Endodermal cell (in vitro differentiated cells): ENCODE results near the gene CDK3. TPM values are rescaled to one million over a fixed set of nuclear protein-coding genes. Genes with fewer than 3 reads are reported as not detected.
A peak's percentile ranks its signal among the peaks of the same experiment; 100 is the strongest.

ENCODE experiments used
- DNase-seq: peaks from one replicate; pipeline ENCODE4 v3.0.0-alpha.2; 2017
- H3K27ac ChIP-seq: 2 replicates; pipeline ENCODE4 v1.5.1; 2013; ENCODE audit warnings: mild to moderate bottlenecking, low read depth, low read length, moderate library complexity
- H3K27me3 ChIP-seq: 2 replicates; pipeline ENCODE4 v1.6.1; 2013; ENCODE audit warnings: mild to moderate bottlenecking, low read length, moderate library complexity; ENCODE audit not compliant: insufficient read depth, control insufficient read depth, poor library complexity, severe bottlenecking
- H3K36me3 ChIP-seq: 2 replicates; pipeline ENCODE4 v1.7.0; 2013; ENCODE audit warnings: mild to moderate bottlenecking, low read length, moderate library complexity; ENCODE audit not compliant: control insufficient read depth, insufficient read depth
- H3K4me1 ChIP-seq: one replicate; pipeline ENCODE4 v1.7.0; 2013; ENCODE audit warnings: low read length; ENCODE audit not compliant: control insufficient read depth, insufficient read depth
- H3K4me3 ChIP-seq: 2 replicates; pipeline ENCODE4 v1.5.1; 2013; ENCODE audit warnings: mild to moderate bottlenecking, low read length, moderate library complexity
- H3K9ac ChIP-seq: 2 replicates; pipeline ENCODE4 v1.6.1; 2013; ENCODE audit warnings: mild to moderate bottlenecking, low read length, moderate library complexity; ENCODE audit not compliant: poor library complexity, severe bottlenecking; ENCODE audit errors: extremely low read depth
- H3K9me3 ChIP-seq: 2 replicates; pipeline ENCODE4 v1.6.1; 2013; ENCODE audit warnings: mild to moderate bottlenecking, low read length, moderate library complexity; ENCODE audit not compliant: control insufficient read depth
- H3K27ac Mint-ChIP-seq: 2 replicates; pipeline ENCODE4 v1.8.0; 2020; ENCODE audit warnings: mixed read lengths
- H3K27me3 Mint-ChIP-seq: 2 replicates; pipeline ENCODE4 v1.8.0; 2021; ENCODE audit warnings: mild to moderate bottlenecking, mixed read lengths; ENCODE audit not compliant: insufficient read depth
- H3K36me3 Mint-ChIP-seq: 2 replicates; pipeline ENCODE4 v1.8.0; 2020; ENCODE audit warnings: low read depth, mixed read lengths
- H3K4me1 Mint-ChIP-seq: 2 replicates; pipeline ENCODE4 v1.8.0; 2020; ENCODE audit warnings: mixed read lengths
- H3K4me3 Mint-ChIP-seq: 2 replicates; pipeline ENCODE4 v1.8.0; 2020; ENCODE audit warnings: mild to moderate bottlenecking, moderate library complexity, mixed read lengths
- H3K9me3 Mint-ChIP-seq: 2 replicates; pipeline ENCODE4 v1.8.0; 2020; ENCODE audit warnings: mild to moderate bottlenecking, mixed read lengths
- WGBS, 2 experiments: methylation state at CpG; one replicate each; pipeline versions ENCODE4 v1.1.5 to v1.1.7; 2013; ENCODE audit warnings: missing lambda C conversion rate in 2 of 2, mixed read lengths in 1 of 2; ENCODE audit not compliant: insufficient coverage in 1 of 2, insufficient read length in 1 of 2; 5-methylcytosine and 5-hydroxymethylcytosine counted together
- total RNA-seq, 2 donors: library from RNA; stranded (reverse); fragmentation: NEBNext Ultra II Directional in 1 of 2; extraction: Animal tissue kit (Norgen Biotek cat#: 25700) in 1 of 2; gene quantifications; 2 replicates in 1 of 2; 3 replicates in 1 of 2; pipeline ENCODE4 v1.2.1, GENCODE V29; 2021
- TF ChIP-seq, protein P1 (sequence below): fragments of 200-600 bp; sonication (generic); conservative IDR thresholded peaks from 2 replicates; pipeline ENCODE4 v1.5.0; 2021; ENCODE audit warnings: antibody characterized with exemption, mild to moderate bottlenecking

CDK3 gene
- total RNA-seq, 2 donors from 2014 or later, result 7.3 to 11.7 TPM

DNA sequence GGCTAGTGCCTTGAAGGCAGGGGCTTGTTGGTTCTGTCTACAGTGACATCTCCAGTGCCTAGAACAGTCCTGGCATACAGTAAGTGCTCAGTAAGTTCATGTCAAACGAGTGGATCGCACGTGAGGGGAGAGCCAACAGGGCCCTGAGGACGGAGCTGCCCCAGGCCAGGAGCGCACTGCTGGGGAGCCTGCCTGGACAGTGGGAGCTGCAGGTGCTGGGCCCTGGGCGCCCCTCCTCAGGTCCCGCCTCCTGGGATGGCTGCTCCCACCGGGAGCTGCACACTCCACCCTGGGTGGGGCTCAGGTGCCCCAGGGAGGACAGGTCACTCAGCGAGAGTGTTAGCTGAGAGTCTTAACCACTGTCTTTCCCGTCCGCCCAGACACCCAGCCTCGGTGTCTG, 24.6 kb downstream of the CDK3 start:
- no peak overlapping the region for H3K4me3 ChIP-seq
- Mint-ChIP-seq H3K27me3 (peaks cover 5% of the 10 kb centered on the region), H3K9me3 (no peaks in the 10 kb centered on the region), H3K36me3 (no peaks in the 10 kb centered on the region), H3K4me3 (no peak overlapping the region), H3K27ac (no peak overlapping the region), H3K4me1 (peaks cover 12% of the 10 kb centered on the region)
- H3K9me3 ChIP-seq, result no peaks in the 10 kb centered on the region
- TF ChIP-seq, protein P1, sequence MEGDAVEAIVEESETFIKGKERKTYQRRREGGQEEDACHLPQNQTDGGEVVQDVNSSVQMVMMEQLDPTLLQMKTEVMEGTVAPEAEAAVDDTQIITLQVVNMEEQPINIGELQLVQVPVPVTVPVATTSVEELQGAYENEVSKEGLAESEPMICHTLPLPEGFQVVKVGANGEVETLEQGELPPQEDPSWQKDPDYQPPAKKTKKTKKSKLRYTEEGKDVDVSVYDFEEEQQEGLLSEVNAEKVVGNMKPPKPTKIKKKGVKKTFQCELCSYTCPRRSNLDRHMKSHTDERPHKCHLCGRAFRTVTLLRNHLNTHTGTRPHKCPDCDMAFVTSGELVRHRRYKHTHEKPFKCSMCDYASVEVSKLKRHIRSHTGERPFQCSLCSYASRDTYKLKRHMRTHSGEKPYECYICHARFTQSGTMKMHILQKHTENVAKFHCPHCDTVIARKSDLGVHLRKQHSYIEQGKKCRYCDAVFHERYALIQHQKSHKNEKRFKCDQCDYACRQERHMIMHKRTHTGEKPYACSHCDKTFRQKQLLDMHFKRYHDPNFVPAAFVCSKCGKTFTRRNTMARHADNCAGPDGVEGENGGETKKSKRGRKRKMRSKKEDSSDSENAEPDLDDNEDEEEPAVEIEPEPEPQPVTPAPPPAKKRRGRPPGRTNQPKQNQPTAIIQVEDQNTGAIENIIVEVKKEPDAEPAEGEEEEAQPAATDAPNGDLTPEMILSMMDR, result no peak
- H3K27ac ChIP-seq, result no peak overlapping the region
- DNase-seq, result no peak
- peaks cover 4% of the 10 kb centered on the region for H3K4me1 ChIP-seq
- H3K36me3 ChIP-seq, result no peaks in the 10 kb centered on the region
- no peaks in the 10 kb centered on the region for H3K27me3 ChIP-seq
- no peak overlapping the region for H3K9ac ChIP-seq
- 92 to 99% methylated on average over 7 to 12 of the region's 12 CpGs for WGBS, 2 experiments

DNA sequence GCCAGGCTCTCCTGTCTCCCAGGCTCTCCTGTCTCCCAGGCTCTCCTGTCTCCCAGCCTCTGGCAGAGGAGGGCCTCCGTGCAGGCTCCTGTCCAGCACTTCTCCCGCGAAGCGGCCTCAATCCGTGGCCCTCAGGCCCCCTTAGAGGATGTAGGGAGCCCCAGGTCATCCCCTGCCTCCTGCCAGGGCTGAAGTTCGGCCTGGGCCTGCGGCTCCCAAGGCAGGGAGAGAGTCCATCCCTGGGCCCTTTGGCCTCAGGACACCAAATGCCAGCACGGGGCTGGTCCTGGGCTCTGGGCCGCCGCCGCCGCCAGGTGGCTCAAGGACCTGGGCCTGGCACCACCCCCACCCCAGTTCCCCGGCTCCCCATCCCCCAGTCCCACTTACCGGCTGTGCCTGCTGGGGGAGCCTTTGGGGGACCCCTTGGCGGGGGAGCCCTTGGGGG, 26.1 kb downstream of the CDK3 start:
- 90% methylated on average over 2 to 15 of the region's 15 CpGs for WGBS, 2 experiments
- H3K27ac ChIP-seq, result no peak overlapping the region

DNA sequence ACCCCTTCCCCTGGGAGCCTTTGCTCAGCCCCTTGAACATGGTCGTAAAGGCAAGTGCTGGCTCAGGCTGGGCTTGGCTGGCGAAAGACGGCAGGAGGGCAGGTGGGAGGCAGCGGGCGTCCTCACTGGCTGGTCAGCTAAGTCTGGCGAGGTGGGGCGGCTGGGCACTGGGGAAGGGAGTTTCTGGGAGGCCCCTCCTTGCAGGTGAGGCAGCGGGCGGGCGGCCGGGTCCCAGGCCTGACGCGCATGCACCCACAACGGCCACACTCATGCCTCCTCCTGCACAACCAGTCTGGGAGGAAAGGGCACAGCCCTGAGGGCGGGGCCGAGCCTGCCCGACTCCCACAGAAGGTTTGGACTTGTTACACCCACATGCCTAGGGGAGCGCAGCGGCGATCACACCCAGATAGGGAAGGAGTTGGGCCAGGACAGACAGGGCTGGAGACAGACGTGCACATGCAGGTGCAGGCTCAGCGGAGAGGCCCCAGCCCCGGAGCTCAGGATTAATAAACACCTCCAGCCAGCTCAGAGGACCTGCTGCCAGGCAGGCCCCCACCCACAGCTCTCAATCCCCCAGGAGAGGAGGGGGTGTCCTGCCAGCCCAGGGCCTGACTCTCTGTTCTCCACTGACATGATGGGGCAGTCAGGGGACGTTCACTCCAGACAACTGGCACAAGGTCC, 26.6 kb downstream of the CDK3 start, which contains the start of gene EVPL:
TSS of gene EVPL (minus strand) at position 148 of the 681 bp plus-strand sequence. CDS start at position 40, 108 bp downstream.
- Mint-ChIP-seq H3K9me3 (no peaks in the 10 kb centered on the region), H3K36me3 (no peaks in the 10 kb centered on the region), H3K4me3 (no peak within 1 kb of the TSS), H3K27ac (no peak within 1 kb of the TSS), H3K27me3 (peaks cover 5% of the 10 kb centered on the region), H3K4me1 (peaks cover 12% of the 10 kb centered on the region)
- peak; percentile 75 for DNase-seq
- H3K4me3 ChIP-seq, result no peak within 1 kb of the TSS
- peaks cover 4% of the 10 kb centered on the region for H3K4me1 ChIP-seq
- H3K27me3 ChIP-seq, result no peaks in the 10 kb centered on the region
- TF ChIP-seq, protein P1, result no peak
- H3K9ac ChIP-seq, result no peak within 1 kb of the TSS
- H3K36me3 ChIP-seq, result no peaks in the 10 kb centered on the region
- H3K9me3 ChIP-seq, result no peaks in the 10 kb centered on the region
- WGBS, 2 experiments, result 93 to 95% methylated on average over 8 to 24 of the region's 24 CpGs
- H3K27ac ChIP-seq, result no peak within 1 kb of the TSS

More for the DNA sequence above, 26.1 kb downstream of the CDK3 start:
- no peaks in the 10 kb centered on the region for H3K9me3 Mint-ChIP-seq
- H3K4me1 Mint-ChIP-seq, result peaks cover 12% of the 10 kb centered on the region
- H3K27me3 Mint-ChIP-seq, result peaks cover 5% of the 10 kb centered on the region
- no peaks in the 10 kb centered on the region for H3K9me3 ChIP-seq
- TF ChIP-seq, protein P1, result no peak
- no peaks in the 10 kb centered on the region for H3K27me3 ChIP-seq
- DNase-seq, result no peak
- H3K4me1 ChIP-seq, result peaks cover 4% of the 10 kb centered on the region
- no peaks in the 10 kb centered on the region for H3K36me3 ChIP-seq
- H3K27ac Mint-ChIP-seq, result no peak overlapping the region
- no peaks in the 10 kb centered on the region for H3K36me3 Mint-ChIP-seq
- no peak overlapping the region for H3K4me3 ChIP-seq
- no peak overlapping the region for H3K9ac ChIP-seq
- H3K4me3 Mint-ChIP-seq, result no peak overlapping the region
